ENCODE data around the gene PCA3. TPM values are rescaled to one million over a fixed set of nuclear protein-coding genes. Genes with fewer than 3 reads are reported as not detected.
"Not testable (repeated sequence)": the region's sequence is repeated elsewhere in the genome, so short reads cannot be mapped to it uniquely, and the experiment has no call there.

Gene PCA3
- 0.18 TPM for total RNA-seq

DNA sequence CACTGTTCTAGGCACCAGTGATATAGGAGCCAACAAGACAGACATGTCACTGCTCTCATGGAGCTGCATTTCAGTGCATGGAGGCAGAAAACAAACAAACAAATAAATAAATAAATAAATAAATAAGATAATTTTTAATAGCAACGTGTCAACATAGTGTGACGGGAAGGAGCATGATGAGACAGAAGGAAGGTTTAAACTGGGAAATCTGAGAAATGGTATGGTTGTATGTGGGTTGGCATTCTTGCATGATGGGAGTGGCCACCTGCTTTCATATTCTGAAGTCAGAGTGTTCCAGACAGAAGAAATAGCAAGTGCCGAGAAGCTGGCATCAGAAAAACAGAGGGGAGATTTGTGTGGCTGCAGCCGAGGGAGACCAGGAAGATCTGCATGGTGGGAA lies at the start of gene PCA3:
Gene PCA3 (plus strand): TSS at position 301 of the 400 bp plus-strand sequence.
- intact Hi-C loops (cut with DNase I): no loop called here
- DNase-seq (ENCODE audit: low spot score) (no peak), ATAC-seq (no peak)

DNA sequence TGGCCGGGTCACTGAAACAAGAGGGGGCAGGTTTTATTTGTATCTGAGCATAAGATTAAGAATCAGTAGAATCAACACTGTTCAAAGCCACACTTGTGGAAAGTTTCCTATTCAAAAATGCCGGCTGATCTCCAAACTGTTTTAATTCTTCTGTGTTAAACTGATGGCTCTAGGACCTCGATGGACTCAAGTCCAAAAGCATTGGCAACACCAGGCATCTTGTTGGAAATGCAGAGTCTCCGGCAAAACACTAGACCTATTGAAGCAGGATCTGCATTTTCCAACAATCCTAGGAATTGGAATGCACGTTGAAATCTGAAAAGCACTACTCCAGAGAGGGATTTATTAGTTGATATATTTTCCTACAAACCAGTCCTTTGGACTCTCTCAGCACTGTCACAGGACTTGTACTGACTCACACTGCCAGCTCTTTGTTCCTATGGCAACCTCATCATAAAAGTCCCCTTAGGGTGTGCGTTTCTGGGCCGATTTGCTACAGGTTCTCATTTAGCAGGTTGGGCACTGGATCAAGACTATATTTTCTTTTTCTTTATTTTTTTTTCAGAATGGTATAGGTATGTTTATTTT lies 48.1 kb upstream of the PCA3 start:
- intact Hi-C loops (cut with DNase I): no loop called here
- ATAC-seq (no peak), DNase-seq (ENCODE audit: low spot score) (no peak)

DNA sequence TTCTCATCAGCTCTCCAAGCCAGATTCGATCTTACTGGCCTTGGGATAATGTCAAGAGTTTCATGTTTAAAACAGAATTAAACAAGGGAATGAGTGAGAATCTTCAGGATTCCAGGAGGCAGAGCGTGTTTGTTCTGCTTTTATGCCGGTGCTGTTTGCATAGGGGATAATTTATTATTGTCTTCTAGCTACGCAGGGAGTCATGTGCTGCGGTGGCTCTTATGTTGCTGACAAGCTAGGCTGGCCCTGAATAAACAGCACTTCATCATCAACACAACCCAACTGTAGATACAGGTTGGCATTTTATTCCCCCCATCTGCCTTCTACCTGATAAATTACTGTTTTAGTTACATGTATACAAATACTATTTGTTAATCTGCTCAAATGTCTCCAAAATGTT lies 47.1 kb upstream of the PCA3 start:
- intact Hi-C loops (cut with DNase I): no loop called here
- ATAC-seq (no peak), DNase-seq (ENCODE audit: low spot score) (no peak)

DNA sequence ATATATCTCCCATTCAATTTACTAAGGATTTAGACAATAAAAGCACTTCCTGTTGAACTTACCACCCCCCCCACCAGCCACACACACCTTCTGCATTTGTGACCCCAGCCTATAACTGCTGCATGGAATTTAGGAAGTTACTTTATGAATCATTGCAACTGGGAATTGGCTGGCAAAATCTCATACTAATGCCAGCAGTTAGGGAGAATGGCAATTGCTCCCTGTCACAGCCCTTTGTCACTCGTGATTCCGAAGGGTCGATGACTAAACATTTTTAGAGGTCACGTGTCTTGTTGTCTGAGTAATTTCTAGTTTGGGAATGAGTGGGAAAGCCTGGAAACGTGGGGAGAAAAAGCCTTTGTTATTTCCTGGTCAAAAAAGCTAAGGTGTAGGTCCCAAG lies 46.6 kb upstream of the PCA3 start:
- intact Hi-C loops (cut with DNase I): no loop called here
- no peak for ATAC-seq

DNA sequence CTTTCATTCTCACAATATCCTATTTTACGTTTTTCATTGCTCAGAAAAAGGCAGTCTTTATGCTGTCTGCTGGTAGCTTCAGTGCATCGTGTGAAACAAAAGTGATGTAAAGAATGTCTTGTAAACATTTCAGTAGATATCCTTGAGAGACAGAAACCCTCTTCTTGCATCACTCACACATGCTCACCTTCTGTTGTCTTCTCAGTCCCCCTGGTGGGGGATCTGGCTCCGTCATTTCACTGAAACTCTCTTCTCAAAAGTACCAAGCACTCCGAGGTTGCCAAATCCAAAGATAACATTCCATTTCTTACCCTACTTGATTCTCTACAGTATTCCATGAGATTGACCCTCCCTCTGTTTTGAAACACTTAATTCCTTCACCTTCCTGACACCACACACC lies 46.1 kb upstream of the PCA3 start:
- no peak for DNase-seq (ENCODE audit: low spot score)
- no peak for ATAC-seq
- intact Hi-C loops (cut with DNase I): no loop called here

More for the DNA sequence above, 46.6 kb upstream of the PCA3 start:
- no peak for DNase-seq (ENCODE audit: low spot score)

DNA sequence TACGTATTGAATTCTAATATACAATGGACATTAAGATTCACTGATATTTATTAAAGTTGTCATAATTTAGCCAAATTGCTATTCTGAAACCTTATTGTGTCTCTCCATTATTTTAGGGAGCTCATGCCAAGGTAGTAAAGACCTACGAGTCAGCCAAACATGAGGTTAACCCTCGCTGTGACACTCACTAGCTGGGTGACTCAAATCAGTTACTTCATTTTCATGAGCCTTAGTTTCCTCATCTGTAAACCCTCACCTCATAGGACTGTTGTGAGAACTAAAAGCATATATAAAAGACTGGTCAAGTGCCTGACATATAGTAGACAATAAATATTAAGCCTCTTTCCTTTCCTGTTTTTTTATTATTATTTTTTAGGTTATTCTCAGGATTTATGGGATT lies 44.0 kb upstream of the PCA3 start:
- DNase-seq (ENCODE audit: low spot score) (no peak), ATAC-seq (no peak)
- intact Hi-C loops (cut with DNase I): no loop called here

DNA sequence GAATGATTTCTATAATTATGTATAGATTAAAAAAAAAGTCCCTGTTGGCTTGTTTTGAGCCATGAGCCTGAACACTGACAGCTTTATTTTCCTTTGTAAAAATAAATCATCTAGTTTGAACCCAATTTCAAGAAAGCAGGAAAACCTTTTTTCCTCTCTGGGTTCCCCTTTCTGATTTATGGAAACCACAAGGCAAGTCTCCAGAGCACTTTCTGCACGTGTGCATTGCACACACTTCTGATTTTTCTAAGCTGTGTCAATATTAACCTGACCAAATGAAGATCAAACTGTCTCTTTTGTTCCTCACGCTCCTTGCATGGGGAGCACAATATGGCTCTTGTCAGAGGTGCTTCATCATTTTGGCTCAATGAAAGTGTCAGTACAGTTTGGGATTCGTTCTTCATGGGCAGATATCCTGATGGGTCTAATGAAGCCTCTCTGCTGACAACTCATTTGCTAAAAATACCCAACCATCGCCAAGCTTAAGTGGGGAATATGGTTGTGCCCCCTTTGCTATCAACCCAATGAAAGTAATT lies 39.2 kb upstream of the PCA3 start:
- ATAC-seq (no peak), DNase-seq (ENCODE audit: low spot score) (no peak)
- intact Hi-C loops (cut with DNase I): no loop called here

DNA sequence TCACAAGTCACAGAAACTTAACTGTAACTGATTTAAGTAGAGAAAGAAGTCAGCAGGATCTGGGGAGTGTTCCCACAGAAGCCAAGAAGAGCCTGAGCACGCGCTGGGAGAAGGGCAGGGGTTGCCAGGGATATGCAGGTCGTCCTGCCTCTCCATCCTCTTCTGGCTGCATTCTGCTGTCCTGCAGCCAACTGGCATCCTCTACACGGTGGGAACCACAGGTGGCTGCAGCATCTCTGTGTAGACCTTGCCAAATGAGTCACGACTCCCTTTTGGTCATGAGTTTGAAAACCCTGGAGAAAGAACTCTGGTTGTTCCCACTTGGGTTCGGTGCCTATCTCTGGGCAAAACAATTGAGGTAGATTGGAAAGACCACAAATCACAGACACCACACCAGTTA lies 38.4 kb upstream of the PCA3 start:
- intact Hi-C loops (cut with DNase I): no loop called here
- no peak for DNase-seq (ENCODE audit: low spot score)
- ATAC-seq: no peak

DNA sequence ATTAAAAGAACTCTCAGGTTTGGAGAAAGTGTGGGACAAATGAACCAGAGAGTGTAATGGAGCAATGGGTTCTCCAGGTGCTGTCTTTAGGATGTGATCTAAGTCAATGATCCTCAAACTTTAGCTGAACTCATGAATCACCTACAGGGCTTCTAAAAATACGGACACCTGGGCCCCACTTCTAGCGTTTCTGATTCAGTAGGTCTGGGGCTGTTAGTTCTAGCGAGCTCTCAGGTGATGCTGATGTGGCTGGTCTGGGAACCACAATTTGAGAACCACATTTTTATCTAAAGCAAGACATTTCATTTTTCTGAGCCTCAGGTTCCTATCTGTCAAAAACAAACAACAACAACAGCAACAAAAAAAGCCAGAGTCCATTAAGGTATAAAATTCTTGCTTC lies 35.1 kb upstream of the PCA3 start:
- intact Hi-C loops (cut with DNase I): no loop called here
- ATAC-seq (no peak), DNase-seq (ENCODE audit: low spot score) (no peak)

DNA sequence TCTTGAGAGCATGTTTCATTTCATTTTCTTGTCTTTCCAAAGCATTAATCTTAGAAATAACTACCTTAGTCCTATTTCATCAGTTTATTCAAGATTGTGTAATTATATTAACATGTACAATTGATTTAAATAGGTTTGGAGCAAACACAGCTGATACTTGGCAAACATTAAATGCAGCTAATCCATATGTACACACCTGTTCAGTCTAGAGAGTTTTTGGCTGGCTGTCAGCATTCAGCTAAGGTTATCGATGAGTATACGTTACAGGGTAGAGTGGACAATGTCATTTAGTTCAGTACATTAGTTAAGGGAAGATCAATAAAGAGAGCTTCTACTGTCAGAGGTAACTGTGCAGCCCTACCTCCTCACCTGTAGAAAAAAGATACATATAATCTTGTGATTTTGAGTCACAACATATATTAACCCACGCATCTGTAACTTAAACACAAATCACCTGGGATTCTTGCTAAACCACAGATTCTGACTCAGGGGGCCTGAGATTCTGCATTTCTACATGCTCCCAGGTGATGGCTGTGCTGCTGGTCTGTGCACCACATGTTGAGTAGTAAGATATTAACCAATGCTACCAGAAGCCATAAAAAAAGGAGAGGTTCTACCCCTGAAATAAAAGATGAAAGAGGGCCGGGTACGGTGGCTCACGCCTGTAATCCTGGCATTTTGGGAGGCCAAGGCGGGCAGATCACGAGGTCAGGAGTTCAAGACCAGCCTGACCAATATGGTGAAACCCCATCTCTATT lies 34.1 kb upstream of the PCA3 start:
- no peak for DNase-seq (ENCODE audit: low spot score)
- intact Hi-C loops (cut with DNase I): no loop called here
- no peak for ATAC-seq

DNA sequence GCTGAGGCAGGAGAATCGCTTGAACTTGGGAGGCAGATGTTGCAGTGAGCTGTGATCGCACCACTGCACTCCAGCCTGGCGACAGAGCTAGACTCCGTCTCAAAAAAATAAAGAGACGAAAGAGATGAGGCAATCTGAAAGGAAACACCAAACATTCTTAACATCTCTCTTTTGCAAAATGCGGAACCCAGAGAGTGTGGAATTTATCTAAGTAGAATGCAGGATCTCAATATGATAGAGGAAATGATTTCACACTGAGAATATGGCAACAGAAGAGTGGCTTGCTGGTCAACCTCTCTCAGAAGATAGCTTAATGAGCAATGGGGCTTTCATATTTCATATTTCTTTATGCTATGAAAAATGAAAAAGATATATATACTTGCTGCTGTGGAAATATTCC lies 33.4 kb upstream of the PCA3 start:
- intact Hi-C loops (cut with DNase I): no loop called here
- DNase-seq (ENCODE audit: low spot score): no peak
- ATAC-seq: no peak

DNA sequence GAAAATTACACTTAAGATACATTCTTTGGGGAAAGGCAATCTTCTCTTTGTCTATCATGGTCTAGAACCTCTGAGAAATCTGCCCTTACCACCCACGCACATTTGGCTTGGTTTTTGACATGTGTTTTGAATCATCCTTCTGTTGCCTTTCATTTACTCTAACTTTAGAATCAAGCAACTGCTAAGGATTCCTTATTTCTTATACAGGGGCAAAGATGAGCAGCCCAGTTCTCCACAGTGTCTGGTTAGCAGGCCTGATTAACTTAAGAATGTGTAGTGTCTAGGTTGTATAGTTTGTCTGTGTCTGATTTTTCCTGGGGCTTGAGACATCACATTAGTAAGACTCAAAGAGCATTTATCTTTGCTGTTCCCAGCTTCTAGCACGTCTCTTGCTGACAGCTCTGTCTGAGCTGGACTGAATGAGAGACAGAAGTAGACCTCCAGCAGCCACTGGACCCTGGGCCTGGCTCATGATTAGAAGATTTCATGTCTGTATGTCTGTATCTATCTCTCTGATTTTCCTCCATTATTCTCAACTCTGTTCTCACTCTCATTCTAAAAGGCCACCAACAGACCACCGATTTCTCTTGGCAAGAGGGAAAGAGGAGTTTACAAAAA lies 31.8 kb upstream of the PCA3 start:
- no peak for DNase-seq (ENCODE audit: low spot score)
- intact Hi-C loops (cut with DNase I): no loop called here
- ATAC-seq: peak; percentile 55

DNA sequence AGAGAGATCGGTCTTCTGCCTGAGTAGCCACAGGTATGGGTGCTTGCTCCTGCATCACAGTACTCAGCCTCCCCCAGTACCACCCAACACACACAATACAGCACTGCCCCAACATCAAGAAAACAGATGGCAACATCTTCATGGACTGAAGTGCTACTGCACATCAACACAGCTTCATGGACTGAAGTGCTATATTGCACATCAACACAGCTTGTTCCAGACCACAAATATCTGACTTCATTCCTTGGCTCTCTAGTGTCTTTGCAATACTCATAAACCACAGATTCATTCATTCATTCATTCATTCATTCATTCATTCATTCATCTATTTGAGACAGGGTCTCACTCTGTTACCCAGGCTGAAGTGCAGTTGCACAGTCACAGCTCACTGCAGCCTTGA lies 31.1 kb upstream of the PCA3 start:
- intact Hi-C loops (cut with DNase I): no loop called here
- DNase-seq (ENCODE audit: low spot score): no peak

DNA sequence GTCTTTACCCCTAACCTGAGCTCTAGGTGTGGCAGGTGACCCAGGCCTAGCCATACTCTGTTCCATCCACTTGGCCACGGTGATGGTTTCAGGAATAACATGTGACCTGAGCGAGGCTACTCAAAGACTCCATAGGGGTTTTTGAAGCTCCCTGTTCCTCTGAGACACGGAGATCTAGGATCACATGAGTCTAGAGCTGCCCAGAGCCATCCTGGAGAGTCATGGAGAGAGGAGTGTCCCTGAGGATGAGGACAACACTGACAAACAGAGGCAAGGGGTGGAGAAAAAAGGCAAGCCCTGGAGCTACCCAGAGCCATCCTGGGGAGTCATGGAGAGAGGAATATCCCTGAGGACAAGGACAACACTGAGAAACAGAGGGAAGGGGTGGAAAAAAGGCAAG lies 29.5 kb upstream of the PCA3 start:
- no peak for ATAC-seq
- DNase-seq (ENCODE audit: low spot score): no peak
- intact Hi-C loops (cut with DNase I): no loop called here

More for the DNA sequence above, 31.1 kb upstream of the PCA3 start:
- ATAC-seq: no peak

DNA sequence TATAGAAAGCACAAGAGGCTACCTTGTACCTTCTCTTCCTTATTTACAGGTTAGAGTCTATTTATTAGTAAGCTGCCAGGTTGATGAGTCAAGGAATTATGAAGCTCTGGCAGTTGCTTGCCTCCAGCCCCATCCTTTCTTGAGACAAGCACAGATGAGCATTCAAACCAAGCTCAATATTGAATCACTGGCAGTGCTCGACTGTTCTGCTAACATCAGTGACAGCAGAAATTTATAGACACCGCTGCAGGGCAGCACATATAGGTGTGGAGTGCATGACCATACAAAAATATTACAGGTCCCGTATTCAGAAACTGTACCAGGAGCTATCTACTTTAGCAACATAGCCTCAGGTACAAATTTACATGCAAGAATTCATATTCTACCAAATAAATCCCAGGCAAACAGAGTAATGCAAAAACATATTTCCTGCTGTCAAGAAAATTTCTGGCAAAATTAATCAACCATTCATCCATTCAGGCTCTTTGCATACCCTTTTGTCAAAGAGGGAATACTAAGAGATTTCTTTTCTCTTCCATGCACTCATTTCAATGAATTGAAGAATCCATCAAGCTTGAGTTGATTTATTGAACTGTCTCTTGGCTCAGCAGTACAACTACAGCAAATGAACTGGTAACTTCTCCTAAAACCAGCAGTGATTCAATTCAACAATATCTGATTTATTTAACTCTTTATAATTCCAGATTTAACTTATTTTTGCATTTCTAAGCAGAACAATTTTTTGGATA lies 26.9 kb upstream of the PCA3 start:
- intact Hi-C loops (cut with DNase I): no loop called here
- ATAC-seq (no peak), DNase-seq (ENCODE audit: low spot score) (no peak)

DNA sequence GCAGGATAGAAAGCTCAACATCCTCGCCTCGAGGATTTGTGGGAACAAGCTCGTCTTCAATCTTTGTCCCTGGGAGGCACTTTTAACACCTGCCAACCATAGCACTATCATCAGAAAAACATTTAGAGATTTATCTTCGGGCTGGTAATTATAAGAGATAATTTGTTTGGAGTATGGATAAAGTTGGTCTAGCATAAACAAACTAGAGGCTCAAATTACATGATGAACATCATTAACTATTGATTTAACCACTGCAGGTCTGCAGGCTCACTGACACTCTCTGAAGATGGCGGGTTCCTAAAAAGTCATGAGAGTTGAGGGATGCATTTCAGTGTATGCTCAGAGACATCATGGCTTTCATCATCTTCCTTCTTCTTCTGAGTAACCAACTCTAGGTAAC lies 25.8 kb upstream of the PCA3 start:
- intact Hi-C loops (cut with DNase I): no loop called here
- ATAC-seq (no peak), DNase-seq (ENCODE audit: low spot score) (no peak)

DNA sequence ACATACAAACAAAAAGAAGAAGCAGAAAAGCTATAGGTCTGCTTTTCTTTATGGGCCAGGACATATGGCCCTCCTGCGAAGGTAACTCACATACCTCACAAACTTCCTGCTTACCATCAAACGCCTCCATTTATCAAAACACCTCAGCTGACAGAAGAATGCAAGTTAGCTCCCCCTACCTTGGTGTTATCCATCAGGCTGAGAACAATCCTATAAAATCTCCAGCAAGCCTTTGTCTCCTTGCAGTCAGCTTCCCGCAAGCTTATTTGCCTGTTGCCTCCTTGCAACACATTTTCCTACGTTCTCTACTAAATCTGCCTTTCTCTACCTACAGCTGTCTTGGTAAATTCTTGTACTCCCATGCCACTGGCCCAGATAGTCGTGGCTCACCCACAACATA lies 22.7 kb upstream of the PCA3 start:
- intact Hi-C loops (cut with DNase I): no loop called here
- DNase-seq (ENCODE audit: low spot score): no peak
- no peak for ATAC-seq

DNA sequence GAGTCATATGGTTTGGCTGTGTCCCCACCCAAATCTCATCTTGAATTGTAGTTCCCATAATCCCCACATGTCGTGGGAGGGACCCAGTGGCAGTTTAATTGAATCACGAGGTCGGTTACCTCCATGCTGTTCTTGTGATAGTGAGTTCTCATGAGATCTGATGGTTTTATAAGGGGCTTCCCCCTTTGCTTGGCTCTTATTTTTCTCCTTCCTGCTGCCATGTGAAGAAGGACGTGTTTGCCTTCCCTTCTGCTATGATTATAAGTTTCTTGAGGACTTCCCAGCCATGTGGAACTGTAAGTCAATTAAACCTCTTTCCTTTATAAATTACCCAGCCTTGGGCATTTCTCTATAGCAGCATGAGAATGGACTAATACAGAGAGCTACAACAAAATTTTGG lies 21.3 kb upstream of the PCA3 start:
- ATAC-seq; DNase-seq (ENCODE audit: low spot score); intact Hi-C loops (cut with DNase I): not testable (repeated sequence)

DNA sequence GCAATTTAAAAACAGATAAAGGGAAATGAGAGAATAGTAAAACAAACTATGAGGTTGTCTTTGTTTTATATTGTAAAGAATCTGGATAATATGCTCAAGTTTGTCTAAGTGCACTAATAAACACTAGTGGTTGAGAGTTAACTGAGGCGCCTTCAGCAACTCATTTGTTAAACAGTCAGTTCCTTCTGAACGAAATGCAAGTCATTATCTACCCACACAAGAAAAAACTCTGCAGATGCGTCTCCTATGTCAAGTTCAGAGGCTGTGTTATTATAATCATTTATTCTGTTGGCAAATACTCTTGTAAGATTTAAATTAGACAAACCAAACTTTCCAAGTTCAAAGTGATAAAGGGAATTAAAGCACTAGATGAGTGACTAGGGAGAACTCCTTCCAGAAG lies 20.3 kb upstream of the PCA3 start:
- intact Hi-C loops (cut with DNase I): no loop called here
- DNase-seq (ENCODE audit: low spot score): no peak
- ATAC-seq: no peak

DNA sequence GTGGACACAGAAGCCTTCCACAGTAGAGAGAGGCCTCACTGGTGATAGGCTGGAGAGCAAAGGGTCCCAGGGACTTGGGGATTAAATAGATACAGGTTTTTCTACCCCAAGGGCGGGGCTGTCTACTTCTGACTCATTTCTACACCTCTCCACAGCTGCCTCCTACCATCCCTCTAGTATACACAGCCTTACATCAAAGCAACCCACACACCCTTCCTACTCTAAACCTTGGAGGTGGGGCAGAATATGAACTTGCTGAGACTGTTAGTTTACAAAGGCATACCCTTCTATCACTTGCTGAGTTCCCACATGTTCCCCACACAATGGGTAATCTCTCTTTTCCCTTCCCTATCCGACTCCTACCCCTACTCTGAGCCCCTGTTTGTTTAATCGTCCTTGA lies 19.9 kb upstream of the PCA3 start:
- ATAC-seq (no peak), DNase-seq (ENCODE audit: low spot score) (no peak)
- intact Hi-C loops (cut with DNase I): no loop called here

All from sciatic nerve (tissue), 2 donors.